Astrocyte of the cerebellum (primary cell): Measurements from ENCODE around the gene FAM98A.

Experiments
- DNase-seq: peaks from one replicate; pipeline ENCODE4 v3.0.0-alpha.2; 2011; ENCODE audit warnings: low read depth
- H3K4me3 ChIP-seq: 2 replicates; pipeline ENCODE4 v1.5.1; 2011; ENCODE audit warnings: mild to moderate bottlenecking, low read depth, low read length, moderate library complexity
- in situ Hi-C: cut with HindIII; loops from 2 replicates; pipeline ENCODE4 v1.10.0; 2017; ENCODE audit warnings: low sequenced_read_pairs
- TF ChIP-seq, protein P1 (sequence below): IDR thresholded peaks from 2 replicates; pipeline ENCODE4 v1.5.1; 2012; ENCODE audit warnings: low read length, low read depth, moderate library complexity, mild to moderate bottlenecking; ENCODE audit errors: missing control alignments

FAM98A gene

DNA sequence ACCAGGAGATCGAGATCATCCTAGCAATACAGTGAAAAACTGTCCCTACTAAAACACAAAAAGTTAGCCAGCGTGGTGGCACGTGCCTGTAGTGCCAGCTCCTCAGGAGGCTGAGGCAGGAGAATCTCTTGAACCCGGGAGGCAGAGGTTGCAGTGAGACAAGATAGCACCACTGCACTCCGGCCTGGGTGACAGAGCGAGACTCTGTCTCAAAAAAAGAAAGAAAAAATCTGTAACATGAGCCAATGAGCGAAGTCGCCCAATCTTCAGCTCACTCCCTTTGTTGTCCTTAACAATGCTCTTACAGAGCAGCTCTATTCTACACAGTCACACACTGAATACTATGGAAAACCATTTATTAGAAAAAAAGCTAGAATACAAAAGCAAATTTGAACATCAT, 22.0 kb downstream of the FAM98A start:
- no peak for DNase-seq
- in situ Hi-C loops = loop anchor here (25.0 kb wide), 1 partner anchor 540 kb away; no protein-coding TSS in a partner anchor
- H3K4me3 ChIP-seq = no peak overlapping the region
- TF ChIP-seq, protein P1, sequence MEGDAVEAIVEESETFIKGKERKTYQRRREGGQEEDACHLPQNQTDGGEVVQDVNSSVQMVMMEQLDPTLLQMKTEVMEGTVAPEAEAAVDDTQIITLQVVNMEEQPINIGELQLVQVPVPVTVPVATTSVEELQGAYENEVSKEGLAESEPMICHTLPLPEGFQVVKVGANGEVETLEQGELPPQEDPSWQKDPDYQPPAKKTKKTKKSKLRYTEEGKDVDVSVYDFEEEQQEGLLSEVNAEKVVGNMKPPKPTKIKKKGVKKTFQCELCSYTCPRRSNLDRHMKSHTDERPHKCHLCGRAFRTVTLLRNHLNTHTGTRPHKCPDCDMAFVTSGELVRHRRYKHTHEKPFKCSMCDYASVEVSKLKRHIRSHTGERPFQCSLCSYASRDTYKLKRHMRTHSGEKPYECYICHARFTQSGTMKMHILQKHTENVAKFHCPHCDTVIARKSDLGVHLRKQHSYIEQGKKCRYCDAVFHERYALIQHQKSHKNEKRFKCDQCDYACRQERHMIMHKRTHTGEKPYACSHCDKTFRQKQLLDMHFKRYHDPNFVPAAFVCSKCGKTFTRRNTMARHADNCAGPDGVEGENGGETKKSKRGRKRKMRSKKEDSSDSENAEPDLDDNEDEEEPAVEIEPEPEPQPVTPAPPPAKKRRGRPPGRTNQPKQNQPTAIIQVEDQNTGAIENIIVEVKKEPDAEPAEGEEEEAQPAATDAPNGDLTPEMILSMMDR = no peak

DNA sequence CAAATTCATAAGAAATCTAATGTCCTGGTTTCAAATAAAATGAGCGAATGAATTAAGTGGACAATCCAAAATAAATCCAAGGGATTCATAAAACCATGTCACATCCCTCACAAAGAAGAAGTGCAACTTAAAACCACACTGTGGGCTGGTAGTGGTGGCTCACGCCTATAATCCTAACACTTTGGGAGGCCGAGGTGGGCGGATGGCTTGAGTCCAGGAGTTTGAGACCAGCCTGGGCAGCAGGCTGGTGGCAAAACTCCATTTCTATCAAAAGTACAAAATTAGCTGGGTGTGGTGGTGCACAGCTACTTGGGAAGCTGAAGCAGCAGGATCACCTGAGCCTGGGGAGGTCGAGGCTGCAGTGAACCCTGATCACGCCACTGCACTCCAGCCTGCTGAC, 25.4 kb downstream of the FAM98A start:
- no peak for DNase-seq
- in situ Hi-C loops = no loop called here
- TF ChIP-seq, protein P1 = no peak
- H3K4me3 ChIP-seq = no peak overlapping the region

DNA sequence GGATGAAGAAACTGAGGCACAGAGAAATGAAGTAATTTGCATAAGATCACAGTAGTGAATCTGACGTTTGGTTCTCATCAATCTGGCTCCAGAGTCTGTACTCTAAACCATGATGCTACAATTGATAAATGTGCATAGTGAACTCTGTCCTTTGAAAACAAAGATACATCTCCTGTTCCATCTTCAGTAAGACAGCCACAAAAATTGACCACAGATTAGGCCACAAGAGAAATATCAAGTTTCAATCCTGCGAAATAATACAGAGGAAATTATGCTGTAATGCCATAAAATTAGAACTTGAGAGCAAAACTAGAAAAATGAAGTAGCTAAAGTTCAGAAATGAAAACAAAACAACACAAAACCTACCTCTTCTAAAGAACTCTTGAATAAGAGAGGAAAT, 28.4 kb downstream of the FAM98A start:
- H3K4me3 ChIP-seq = no peak overlapping the region
- in situ Hi-C loops = no loop called here
- TF ChIP-seq, protein P1 = no peak
- no peak for DNase-seq

DNA sequence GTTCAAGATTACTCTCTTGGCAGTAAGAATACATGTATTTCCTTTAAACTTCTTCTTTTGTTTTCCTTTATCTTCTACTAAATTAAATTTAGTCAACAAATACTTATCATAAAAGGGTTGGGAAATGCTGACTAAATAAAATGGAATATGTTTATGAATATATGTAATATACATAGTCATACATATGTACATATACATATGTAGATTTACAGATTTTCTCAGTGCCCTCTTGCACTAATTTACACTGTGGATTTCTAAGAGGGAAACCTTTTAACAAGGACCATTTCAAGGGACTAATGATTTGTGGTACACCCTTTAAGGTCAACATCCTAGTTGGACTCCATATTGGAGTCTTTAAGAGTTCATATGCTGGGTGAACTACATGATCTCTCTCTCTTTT, 37.2 kb downstream of the FAM98A start:
- H3K4me3 ChIP-seq = no peak overlapping the region
- in situ Hi-C loops = no loop called here
- TF ChIP-seq, protein P1 = no peak
- no peak for DNase-seq

DNA sequence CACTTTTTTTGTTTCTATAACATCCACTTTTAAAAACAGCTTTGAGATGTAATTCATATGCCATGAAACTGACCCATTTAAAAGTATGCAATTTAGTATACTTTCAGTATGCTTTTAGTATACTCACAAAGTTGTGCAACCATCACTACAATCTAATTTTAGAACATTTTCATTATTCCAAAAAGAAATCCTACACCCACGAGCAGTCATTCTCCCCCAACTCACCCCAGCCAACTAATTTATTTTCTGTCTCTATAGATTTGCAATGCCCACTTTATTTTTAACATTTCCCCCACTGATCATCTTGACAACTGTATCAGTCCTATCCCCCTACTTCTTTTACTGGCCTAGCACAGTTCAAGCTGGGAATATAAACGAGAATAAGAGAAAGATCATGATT, 39.1 kb downstream of the FAM98A start:
- TF ChIP-seq, protein P1 = no peak
- DNase-seq = no peak
- H3K4me3 ChIP-seq = no peak overlapping the region
- in situ Hi-C loops = no loop called here

DNA sequence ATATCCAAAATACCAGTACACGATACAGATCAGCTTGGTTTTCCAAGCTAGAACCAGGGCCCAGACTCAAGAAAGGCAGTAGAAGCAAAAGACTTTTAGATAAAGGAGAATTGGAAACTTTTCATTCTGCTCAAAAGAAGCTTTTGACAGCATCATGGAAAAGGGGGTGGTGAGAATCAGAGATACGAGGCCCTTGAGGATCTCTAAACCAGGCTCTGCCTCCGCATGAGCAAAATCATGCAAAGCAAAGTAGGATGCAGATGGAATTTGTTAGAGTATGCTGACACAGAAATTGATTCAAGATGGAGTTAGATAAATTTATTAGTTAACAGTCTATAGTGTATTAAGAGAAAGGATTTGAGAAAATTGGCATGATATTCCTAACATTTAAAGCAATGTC, 39.8 kb downstream of the FAM98A start:
- in situ Hi-C loops = loop anchor here (5.0 kb wide), 1 partner anchor 87 kb away; no protein-coding TSS in a partner anchor
- TF ChIP-seq, protein P1 = no peak
- DNase-seq = no peak
- H3K4me3 ChIP-seq = no peak overlapping the region

DNA sequence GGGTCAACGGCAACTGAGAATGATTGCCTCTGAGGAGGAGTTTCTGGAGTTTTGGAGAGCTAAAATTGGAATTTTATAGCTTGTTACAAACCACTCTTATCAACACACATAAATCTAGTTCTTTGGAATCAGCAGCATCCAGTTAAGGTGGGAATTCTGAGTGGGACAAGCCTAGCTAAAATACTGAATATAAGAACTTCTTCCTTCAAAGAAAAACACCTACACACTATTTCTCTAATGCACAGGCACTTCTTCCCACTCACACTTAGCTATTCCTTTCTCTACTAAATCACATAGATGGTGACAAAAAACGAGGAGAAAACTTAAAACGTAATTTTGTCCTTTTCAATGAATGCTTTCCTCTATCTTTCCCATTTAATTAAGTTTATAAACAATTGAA, 43.4 kb downstream of the FAM98A start:
- no peak overlapping the region for H3K4me3 ChIP-seq
- in situ Hi-C loops = loop anchor here (5.0 kb wide), 1 partner anchor 83 kb away; no protein-coding TSS in a partner anchor
- TF ChIP-seq, protein P1 = no peak
- no peak for DNase-seq
